GM18907 (cell line): Measurements from ENCODE around the gene DRGX.
A peak's percentile ranks its signal among the peaks of the same experiment; 100 is the strongest.

Experiments used
- ATAC-seq: cut with Tn5 transposase; IDR thresholded peaks from one replicate; pipeline ENCODE4 v1.9.1; 2021; ENCODE audit warnings: mild to moderate bottlenecking, moderate library complexity; ENCODE audit not compliant: unreplicated experiment

DRGX gene

DNA sequence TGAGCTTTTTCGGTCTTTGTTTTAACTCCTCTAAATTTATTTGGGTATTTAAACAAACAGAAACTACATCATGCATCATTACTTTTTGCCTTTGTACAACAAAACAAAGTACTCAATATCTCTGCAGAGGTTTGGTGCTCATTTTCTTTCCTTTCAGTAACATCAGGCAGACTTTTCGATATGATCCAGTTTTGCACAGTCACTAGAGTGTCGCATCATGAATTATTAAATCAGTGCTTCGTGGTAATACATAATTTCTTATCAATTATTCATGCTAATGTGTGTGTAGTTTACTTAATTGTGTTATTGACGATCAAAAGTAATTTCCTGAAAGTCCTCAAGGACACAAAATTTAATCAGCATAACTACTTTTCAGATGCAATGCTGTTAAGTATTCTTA is 31.8 kb downstream of the DRGX start:
- ATAC-seq: no peak

DNA sequence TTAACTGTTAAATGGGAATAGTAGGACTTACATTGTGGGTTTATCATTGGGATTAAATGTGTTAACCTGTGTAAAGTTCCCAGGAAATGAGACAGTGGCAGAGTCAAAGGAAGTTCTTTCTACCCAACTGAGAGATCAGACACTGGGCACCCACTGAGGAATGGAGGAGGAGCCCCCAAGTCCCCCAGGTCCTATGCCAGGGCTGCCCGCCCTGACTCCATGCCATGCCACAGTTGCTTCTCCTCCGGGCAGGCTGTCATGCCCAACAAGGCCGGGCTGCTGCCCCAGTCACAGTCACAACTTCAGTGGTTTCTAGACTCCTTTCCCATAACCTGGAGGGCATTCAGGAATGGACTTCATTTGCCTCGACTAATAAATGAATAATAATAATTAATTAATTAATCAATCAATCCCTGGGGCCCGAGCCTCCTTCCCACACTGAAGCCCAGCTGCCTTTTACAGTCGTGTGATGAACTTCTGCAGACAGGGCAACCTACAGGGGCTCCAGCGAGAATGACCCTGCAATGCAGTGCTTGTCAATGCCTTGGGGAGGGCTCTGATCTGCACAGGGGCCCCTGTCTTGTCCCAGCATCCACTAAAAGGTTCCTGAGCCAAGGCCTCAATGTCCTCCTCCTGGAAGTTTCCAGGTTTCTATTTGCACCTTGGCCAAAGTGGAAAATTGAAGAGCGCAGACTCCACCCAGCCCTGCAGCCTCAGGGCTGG is 32.4 kb downstream of the DRGX start:
- no peak for ATAC-seq

DNA sequence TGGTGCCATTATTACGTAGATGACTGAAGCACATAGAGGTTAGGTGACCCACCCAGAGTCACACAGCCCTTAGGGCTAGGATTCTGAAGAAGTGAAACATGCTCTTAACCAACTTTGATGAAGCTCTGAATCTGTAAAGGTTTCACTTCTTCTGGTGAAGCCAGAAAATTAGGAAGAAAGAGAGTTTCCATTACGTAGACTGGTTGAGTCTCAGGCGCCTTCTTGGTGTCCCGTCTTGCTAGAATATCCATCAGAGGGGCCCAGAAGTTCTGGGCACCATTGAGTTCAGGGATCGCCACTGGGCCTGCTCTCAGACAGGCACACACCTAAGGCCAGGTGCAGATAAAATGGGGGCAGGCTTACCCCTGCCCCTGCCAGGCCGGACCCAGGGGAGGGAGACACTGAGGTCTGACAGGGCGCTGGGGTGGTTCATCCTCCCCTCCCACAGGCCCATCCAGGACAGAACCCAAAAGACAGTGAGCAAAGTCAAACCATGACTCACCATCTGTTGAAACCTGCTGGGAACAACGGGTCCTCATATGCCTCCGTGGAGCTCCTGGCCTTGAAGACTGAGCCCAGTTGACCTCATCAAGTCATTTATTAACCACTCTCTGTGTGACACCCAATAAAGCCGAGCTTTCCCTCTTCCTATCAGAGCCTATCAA is 33.2 kb downstream of the DRGX start:
- ATAC-seq: peak; percentile 89

DNA sequence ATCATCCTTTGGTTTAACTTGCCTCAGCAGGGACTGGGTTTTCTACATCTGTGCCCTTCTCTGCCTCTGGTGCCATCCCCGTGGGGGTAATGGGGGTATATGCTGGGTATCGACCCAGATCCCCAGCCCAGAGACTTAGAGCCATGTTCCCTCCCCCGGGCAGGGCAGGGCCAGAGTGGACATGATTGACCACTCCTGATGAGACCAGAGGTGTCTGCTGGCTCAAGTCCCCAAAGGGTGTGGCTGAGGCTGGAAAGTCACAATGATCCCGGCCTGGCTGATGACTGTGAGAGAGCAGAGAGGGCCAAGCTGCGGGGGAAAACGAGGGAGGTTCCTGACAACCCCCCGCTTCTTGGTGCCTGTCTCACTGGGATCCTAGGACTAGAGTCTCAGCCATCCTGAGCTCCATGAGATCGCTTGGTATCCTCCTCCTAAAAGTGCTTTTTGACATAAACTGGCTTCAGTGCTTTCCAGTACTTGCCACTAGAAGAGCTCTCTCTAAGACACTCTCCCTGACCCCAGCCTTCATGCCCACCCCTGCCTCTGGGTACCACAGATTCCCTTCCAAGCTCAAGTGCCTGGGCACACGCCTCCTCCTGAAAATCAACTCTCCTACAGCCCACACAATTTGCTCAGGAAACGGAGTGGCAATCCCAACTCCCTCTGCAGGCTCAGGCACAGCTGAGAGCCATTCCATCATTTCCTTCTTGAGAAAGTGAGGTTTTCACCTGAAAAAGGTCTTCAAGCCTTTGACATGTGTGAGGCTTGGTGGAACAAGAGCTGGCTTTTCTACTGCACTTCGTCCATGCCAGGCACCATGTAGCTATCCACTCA is 33.9 kb downstream of the DRGX start:
- no peak for ATAC-seq

DNA sequence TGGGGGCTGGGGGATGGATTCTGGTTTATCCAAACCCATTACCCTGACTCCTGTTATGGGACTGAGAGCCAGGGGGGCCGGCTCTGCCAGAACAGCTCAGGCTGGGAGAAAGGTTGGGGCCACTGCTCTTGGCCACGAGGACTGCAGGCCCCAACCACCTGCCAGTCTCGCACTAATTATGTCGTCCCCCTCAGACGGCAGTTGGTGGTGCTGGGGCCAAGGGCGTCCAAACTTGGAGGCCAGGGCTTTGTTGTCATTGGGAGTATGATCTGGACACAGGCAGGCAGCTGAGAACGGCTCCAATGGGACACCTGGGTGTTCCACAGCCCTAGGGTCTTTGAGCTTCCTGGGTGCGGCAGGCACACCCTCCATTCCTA is 34.7 kb downstream of the DRGX start:
- no peak for ATAC-seq

DNA sequence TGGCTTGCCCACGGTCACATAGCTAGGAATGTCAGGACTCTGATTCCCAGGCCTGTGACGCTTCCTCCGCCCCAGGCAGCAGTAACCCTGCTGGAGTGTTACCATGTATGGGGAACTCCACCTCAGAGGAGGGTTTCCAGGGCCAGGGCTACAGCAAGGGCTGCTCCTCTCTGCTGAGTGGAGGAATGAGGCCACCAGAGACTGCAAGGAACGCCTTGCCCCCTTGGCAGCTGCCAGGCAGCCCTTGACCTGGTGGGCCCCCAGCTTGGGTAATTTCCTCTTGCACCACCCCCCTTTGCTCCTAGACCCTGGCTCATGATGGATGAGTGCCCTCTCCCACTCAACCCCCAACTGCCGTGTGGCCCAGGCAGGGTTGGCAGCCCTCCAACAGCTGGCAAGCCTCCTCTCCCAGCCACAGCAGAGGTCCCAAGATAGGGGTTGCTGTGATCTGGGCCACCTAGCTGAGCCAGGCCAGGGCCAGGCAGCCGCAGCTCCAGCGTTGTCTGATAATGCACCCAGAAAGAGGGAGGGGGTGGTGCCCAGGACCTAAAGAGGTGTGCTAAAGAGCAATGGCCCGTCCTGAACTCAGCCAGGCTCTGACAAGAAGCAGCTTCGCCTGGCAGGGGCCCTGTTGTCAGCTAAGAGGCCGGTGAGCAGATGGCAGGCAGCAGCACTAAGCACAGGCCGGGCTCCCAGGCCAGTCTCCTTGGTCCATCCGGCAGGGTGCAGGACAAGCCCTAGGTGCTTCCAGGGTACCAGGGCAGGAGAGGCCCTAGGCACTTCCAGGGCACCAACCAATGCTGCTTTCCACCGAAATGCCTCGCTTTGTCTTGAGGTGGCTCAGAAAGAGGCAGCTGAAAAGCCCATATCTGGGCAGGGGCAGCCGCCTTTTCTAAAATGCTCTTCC is 35.4 kb downstream of the DRGX start:
- ATAC-seq: no peak

DNA sequence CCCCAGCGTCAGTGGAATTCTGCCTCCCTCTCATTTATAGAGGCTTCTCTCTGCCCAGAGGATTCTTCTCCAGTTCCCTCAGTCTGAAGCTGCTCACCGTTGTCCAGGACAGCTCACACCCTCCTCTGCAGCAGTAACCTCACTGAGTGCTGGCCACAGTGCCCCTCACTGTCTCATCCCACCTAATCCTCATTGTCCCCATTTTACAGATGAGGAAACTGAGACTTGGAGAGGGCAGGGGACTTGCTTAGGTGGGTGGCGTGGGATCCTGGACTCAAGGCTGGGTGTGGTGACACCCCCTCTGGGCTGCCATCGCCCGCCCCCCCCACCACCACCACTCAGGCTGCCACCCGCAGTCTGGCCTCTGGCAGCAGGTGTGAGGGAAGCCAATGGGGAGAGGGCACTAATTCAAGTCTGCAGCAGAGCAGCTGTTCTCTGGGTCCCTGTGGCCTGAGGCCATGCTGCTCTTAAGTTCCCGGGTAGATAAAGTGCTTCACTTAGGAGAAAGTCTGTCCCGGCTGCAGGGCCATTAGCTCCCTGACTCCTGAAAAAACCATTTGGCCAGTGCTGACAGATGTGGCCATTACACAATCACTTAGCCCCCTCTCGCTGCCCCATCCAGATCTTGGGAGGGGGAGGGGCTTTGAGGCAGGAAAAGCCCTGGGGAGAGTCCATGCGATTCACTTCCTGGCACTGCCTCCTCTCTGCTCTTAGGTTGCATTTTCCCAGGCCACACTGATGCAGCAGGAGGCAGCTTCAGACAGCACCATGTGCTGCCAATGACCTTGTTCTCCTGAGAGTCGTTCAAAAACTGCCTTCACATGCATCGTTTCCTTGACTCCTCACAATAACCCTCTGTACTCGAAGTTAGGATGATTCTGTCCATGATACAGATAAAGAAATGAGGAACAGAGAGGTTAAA is 36.3 kb downstream of the DRGX start:
- no peak for ATAC-seq

DNA sequence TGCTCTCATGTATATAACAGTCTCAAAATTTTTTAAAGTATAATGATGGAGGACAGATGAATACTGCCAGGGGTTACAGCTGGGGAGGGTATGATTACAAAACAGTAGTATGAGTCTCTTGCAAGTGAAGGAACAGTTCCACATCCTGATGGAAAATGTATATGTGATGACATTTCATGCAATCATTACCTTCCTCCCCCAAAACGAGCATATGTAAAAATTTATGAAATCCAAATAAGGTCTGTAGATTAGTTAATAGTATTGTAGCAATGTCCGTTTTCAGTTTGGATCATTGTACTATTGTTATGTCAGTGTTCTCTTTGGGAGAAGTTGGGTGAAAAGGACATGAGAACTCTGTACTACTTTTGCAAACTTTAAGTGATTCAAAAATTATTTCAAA is 38.0 kb downstream of the DRGX start:
- no peak for ATAC-seq

DNA sequence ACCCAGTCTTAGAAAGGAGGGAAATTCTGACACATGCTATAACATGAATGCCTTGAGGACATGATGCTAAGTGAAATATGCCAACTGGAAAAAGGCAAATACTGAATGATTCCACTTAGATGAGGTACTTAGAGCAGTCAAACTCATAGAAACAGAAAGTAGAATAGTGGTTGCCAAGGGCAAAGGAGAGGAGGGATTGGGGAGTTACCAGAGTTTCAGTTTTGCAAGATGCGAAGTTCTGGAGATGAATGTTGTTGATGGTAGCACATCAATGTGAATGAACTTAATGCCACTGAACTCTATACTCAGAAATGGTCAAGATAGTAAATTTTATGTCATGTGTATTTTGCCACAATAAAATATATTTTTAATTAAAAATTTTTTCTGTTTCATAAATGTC is 38.9 kb downstream of the DRGX start:
- ATAC-seq: peak; percentile 50

DNA sequence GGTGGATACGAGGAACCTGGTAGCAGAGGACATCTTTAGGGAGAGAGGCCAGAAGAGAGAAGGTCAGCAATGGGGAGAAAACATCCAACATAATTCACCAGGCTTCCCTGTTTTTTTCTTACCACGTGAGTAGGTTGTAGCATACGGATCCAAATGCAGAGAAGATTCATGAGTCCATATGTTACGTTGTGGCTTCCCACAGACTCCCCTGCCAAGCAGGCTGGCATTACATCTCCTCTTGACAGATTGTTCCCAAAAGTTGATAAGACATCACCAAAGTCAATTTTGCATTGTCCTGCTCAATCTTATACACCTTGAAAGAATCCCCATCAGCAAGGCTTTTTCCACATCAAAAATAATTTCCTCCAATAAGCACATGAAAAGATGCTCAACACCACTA is 39.7 kb downstream of the DRGX start:
- ATAC-seq: no peak

DNA sequence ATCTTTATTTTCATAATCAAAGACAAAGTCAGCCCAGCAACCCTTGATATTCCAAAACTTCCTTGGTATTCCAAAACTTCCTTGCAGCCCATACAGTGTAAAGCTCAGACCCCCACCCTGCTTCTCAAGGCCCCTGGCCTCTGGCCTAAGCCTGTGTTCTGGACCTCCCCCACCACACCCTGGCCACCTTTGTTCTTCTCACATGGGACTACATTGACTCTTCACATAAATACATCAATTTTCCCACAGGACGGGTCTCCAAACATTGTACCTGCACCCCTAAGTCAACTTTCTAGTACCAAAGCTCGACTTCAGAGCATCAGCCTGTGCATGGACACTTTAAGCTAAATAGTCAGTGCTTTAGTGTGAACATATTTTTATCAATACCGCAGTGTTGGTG is 40.7 kb downstream of the DRGX start:
- ATAC-seq: no peak

DNA sequence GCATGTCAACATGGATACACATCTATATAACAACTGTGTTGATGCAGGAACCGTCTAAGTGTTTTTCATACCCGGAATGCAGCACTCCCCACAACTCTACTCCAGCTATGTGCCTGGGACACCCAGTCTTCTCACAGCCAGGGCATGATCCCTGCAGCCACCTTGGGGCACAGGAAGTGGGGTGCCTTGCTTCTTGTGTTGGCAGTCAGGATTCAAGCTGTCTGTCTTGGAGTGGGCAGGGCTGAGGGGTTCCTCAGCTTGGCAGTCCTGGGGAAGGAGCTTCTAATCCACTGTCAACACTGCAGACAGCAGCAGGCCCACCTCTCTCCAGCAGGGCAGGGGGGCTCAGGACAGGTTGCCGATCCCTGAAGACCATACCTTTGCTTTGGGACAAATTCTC is 41.3 kb downstream of the DRGX start:
- ATAC-seq: no peak

DNA sequence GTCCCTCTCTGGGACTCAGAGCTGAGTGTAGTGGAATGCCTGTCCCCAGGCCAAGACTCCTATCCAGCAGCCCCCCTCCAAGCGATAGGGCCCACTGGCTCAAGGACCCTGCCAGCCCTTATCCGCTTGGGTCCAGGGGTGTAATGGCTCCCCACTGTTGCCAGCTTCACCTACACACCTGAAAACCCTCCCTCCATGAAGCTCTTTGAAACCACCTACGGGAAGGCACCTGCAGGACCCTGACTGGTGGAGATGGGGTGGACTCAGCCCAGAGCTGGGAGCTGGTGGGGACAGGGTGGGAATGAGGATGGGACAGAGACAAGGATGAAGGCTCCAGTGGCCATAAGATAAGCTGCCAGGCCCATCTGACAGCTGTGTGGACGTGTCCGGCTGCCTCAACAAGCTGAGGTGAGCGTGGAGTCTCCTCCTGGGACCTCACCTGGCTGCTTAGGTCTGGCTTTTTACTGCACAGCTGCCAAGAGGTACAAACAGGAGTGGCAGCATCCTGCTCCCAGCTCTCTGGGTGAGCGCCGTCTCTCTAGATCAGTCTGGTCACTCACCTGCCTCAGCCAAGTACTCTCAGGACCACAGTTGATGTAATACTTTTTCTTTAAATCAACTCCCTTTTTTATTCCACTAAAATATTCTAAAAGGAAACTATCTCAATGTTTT is 41.9 kb downstream of the DRGX start:
- no peak for ATAC-seq

DNA sequence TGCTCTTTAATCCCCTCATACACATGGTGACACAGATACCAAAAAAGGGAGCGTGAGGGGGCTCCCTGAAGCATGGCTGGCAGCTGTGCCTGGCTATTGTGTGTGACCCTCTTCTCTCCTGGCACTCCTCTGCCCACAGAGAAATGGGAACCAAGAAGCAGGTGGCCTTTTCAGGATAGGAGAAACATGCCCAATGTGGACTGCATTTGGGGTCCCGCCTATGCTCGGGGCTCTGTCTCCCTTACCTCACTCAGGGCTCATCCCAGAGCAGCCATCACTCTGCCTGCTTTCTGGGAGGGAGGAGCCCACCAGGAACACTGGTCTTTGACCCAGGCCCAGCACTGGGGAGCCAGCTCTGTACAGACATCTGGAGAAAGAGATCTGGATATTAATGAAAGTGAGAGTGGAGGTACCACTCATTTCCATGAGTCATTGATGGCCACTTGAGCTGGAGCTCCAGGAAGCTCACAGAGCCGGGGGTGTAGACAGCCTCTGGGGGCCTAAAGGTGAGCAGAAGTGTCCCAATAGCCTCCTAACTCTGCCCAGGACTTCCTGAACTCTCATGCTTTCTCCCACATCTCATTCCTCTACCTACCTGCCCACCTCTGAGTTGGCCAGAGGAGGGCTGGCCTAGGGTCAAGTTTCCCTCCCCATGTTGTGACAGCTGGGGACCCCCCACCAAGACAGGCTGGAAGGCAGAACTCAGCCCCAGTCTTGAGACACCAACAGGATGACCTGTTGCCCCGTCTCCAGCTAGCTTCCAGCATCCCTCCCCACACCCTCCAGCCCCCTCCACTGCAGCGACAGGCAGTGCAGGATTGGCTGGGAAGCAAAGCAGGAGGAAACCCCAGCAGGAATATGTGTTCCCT is 42.6 kb downstream of the DRGX start:
- no peak for ATAC-seq

DNA sequence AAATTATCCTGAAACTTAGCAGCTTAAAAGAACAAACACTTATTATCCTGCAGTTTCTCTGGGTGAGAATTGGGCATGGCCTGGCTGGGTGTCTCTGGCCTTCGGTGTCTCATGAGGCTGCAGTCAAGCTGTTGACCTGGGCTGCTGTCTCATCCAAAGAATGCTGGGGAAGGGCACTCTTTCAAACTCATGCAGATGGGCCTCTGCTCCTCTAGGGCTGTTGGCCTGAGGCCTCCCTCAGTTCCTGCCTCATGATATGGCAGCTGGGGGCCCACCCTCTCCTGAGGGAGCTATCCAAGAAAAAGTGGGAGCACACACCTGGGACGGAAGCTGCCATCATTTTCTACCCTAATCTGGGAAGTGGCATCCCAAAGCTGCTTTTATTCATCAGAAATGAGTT is 43.6 kb downstream of the DRGX start:
- ATAC-seq: no peak

DNA sequence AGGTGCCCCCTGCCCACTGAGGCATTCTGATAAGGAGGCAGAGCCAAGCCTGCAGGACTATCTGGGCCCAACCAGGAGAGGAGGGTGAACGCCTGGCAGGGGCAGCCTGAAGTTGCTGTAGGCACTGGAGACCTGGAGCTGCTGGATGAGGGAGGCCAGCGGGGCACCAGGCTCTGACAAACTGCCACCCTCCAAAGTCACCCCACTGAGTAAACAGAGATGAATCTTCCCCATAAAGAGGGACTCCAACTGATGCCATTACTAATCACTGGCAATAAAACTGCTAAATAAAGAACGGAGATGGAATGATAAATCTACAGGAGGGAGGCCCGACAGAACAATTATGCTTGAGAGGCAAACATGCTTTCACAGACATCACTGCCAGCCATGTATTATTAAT is 44.2 kb downstream of the DRGX start:
- ATAC-seq: no peak

DNA sequence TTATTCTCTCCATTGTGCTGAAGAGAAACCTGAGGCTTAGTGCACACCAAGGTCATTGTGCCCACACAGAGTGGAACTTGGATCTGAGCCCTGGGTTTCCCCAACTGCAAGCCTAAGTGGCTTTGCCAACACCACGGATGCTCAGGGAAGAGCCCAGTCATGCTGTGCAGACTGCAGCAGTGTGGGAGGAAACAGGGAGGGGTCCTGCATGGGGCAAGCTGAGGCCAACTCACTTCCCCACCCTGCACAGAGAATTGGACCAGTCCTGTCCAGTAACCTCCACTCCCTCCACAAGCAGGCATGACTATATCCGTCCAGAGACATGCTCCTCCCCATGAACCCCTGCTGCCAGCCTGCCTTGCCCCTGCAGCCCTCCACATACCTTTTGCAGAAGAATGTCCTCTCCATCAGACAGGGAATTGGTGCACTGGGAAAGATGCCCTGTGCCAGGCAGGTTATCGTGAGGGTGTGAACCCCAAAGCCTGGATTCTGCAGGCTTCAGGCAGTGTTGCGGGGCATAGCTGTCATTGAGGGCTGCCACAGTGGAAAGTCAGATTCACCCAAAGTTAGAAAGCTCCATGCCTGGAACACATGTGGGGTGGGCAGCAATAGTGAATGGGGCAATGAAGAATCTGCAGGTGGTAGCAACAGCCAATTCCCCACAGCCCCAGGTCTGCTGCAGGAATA is 44.9 kb downstream of the DRGX start:
- ATAC-seq: no peak

DNA sequence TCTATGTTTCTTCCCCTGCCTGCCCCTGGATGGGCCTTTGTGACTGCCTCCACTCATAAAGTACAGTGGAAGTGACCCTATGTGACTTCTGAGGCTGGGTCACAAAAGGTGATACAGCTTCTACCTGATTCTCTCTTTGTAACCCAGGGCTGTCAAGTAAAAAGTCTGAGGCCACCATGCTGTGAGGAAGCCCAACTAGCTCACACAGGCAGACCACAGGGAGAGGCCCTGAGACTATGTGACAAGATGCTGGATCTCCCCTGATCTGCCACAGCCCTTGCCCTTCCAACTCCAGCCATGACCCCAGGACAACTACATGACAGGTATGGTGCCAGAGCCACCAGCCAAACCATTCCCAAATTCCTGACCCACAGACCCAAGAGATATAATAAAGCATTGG is 45.8 kb downstream of the DRGX start:
- no peak for ATAC-seq
